GM18870 (cell line): ENCODE data around the gene CYTH4.

ENCODE experiments used
- ATAC-seq: cut with Tn5 transposase; IDR thresholded peaks from one replicate; pipeline ENCODE4 v1.9.1; 2021; ENCODE audit warnings: moderate library complexity; ENCODE audit not compliant: unreplicated experiment

The CYTH4 gene

DNA sequence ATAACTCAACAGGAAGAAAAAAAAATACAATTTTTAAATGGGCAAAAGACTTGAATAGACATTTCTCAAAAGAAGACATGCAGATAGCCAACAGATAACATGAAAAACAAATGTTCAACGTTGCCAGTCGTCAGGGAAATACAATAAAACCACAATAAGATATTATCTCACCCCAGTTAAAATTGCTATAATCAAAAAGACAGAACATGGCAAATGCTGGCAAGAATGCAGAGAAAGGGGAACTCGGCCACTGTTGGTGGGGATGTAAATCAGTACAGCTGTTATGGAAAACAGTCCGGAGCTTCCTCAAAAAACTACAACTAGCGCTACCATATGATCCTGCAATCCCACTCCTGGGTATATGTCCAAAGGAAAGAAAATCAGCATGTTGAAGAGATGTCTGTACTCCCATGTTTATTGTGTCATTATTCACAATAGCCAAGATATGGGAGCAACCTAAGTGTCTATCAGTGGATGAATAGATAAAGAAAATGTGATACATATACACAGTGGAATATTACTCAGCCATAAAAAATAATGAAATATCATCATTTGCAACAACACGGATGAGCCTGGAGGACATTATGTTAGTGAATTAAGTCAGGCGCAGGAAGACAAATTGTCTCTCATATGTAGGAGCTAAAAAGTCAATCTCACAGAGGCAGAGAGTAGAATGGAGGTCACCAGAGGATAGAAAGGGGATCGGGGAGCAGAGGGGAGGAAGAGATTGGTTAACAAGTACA is 12.2 kb upstream of the CYTH4 start:
- no peak for ATAC-seq

DNA sequence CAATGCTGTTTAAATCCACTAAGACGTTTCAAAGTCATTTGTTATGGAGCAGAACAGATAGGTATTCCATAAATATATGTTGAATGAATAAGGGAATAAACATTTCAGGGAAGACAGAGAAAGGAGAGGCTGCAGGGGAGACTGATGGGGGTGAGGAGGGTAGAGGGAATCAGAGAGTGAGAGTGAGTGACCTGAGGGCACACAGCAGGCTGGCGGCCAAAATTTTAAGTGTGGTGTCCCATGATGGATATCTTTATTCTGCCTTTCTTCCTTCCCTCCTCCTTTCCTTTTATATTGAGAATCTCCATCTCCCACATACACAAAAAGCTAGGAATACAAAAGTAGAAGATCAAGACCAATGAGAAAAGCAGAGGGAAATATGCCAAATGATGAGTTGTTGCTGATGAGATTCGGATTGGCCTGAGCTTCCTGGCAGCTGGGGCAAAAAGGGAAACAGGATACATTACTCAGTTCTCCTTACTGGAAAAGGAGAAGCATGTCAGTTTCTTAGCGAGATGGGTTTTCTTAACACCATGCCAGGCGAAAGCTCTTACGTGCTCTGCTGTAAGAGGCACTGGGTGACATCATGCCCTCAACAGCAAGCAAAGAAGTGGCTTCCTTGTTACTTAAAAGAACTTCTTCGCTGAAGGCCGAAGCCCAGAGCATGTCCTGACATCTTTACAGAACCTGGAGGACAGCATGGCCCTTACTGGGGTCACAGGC is 11.2 kb upstream of the CYTH4 start:
- no peak for ATAC-seq

DNA sequence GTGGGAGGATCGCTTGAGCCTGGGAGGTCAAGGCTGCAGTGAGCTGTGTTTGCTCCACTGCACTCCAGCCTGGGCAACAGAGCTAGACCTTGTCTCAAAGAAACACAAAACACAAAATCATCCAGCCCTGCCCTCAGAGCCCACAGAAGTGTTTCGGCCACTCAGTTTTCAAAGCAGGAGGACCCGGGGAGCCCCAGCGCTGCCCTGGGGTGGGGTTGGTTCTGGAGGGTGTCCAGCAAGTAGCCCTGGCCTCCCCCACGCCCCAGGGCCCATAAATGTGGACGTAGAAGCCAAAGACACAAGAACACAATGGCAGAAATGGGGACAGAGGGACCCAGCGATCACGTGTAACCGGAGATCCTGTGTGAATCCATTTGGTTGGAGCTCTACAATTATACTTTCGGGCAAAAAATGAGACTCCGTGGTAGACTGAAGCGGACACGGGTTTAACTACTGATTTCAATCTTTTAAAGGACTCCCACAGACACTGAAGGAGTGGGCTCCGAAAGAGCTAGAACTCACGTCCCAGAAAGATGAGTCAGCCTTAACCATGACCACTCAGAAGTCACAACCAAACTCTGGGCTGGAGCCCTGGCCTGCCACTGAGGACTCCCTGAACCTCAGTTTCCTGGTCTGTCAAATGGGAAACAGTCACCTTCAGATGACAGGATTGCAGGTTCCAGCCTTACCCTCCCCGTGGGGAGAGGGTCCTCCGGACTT is 9.0 kb upstream of the CYTH4 start:
- no peak for ATAC-seq

DNA sequence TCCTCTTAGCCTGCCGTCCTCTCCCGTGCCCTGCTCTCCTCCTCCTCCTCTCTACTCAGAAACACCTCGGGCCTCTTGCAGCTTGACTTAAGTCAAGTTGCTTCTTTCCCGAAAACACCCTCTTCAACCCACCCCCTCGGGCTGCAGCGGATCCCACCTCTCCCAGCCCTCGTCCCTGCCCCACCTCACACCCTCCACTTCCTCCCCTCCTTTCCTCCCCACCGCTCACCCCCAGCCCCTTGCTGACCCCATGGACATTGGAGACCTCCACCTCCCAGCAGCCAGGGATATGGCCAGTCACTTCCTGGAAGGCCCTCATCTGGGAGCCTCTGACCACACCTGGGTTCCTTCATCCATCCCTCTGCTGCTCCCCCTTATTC is 8.5 kb upstream of the CYTH4 start:
- ATAC-seq, result no peak

DNA sequence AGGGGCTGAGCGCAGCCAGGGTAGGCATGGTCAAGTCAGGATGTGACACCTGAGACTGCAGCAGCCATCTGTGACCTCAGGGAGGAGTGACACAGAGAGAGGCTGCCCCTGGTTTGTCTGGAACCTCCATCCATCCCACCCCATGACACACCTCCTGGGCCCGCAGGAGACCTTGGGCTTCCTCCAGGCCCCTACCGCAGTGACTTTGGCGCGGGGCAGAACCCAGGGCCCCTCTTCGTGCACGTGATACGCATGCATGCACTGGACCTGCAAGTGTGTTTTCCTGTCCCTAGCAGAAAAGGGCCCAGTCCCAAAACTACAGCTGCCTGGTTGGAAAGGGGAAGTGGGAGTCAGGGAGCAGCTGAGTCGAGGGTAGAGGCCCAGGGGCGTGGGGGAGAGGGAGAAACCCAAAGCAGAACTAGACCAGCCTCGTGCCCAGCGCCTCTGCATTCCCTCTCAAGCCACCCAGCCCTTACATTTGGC is 7.9 kb upstream of the CYTH4 start:
- no peak for ATAC-seq

DNA sequence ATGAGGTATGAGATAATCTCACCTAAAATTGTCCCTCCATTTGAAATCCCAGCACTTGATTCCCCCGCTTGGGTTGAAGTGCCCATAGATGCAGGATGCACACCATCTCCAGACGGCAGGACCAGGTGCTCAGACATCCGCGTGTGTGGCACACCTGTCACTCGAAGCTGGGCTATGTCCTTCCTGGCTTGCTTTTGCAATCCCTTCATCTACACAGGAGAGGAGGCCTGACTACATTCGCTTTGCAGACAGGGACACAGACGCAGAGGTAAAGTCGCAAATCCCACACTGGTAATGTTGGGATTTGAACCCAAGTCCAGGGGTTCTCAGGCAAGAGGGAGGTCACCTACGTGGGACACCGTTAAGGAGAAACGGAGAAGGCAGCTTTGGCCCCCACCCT is 7.2 kb upstream of the CYTH4 start:
- ATAC-seq, result no peak

DNA sequence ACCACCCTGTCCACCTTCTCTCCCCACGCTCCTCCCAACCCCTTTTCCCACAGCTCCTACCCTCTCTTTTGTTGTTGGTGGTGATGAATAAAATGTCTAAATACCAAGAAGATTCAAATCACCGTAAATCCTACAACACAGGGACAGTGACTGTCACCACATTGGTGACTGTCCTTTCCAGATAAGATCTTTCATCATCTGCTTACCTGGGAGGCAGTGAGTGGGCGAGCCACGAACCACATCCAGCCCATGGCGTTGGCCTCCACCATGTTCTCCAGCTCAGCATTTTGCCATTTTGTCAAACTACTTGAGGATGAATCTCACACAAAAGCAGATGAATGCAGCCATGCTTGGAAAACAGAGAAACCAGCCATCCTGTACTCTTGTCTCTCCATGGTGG is 6.7 kb upstream of the CYTH4 start:
- no peak for ATAC-seq

DNA sequence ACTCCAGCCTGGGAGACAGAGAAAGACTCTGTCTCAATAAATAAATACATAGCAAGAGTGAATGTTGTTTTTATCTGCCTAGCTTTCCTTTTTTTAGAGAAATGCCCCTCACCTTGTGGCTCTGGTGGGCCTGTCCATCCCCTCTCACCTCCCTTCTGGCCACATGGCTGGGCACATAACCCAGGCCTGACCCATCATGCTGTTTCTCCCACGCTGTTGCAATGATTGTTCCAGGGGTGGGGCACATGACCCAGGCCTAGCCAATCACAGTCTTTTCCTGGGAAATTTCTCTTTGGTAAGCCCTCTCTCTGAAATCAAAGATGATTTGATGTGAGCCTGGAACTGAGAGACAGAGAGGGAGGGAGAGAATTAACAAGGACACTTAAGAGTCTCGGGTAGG is 5.5 kb upstream of the CYTH4 start:
- ATAC-seq, result no peak

DNA sequence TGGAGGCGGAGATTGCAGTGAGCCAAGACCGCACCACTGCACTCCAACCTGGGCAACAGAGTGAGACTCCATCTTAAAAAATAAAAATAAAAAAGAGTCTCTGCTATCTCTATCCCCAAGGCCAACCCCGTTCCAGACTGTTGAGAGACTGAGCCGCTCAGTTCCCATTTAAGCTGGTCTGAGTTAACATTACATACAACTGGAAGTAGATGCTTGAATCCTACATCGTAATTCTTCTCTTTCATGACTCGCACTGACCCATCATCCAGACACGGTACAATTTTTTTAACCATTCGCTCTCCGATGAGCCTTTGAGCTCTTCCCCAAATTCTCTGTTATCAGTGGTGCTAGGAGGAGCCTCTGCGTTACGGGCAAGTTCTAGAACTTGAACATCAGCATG is 4.9 kb upstream of the CYTH4 start:
- ATAC-seq, result no peak

DNA sequence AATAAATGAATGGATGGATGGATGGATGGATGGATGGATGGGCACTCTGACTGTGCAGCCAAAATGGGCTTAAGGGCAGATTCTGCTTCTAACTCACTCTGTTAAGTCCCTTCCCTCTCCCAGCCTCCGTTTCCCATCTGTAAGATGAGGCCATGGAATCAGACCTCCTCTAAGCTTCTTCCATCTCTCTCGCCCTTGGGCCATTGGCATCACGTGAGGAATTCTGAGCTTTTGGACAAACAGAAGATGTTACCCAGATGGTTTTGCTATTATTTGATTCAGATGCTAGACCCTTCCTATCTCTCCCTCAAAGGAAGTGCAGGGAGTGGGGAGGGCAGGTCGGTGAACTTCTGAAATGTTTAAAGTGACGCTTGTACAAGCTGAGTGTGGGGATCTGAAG is 4.0 kb upstream of the CYTH4 start:
- ATAC-seq, result no peak

DNA sequence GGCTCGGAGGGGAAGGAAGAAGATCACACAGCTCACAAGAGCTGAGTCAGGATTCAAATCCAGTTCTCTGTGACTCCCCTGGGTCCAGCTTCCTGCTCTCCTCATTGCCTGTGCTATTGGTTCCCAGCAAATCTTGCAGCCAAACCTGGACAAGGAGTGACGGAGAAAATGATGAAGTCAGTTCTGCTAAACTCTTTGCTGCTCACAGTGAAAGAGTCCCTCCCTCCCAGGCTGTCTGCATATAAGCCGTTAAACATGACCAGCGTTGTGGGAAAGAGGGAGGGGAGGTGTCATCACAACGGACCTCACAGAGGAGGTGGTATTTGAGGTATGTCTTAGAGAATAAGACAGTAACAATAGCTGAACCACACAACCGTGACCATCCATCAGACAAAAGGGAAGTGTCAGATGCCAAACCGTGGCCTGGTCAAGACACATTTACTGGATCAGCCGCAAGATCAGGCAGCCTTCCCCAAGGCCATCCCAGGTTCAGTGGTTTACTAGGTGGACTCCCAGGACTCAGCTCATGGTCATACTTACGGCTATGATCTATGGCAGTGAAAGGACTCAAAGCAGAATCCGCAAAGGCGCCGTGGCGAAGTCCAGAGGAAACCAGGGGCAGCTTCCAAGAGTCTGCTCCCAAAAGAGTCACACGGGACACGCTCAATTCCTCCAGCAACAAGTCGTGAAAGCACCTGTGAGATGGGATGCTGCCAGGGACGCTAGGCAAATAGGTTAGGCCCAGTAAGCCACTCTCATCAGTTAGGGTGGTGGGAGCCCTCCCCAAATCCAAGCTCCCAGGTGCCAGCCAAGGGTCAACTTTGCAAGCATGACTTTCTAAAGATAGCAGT is 2.8 kb upstream of the CYTH4 start:
- no peak for ATAC-seq

DNA sequence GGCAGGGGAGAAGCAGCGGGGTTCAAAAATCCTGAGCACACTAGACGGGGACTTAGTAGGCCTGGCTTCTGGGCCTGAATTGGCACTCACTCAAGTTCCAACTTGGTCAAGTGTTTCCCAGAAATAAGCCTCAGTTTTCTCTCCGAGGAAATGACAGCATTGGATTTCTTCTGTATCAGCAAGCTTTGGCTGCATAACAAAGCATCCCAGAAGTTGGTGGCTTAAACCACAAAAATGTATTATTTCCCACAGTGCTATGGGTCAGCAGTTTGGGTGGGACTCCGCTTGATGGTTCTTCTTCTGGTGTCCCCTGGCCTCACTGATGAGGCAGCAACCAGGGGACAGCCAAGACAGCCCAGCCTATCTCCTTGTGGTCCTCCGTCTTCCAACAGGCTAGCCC is 1.6 kb upstream of the CYTH4 start:
- no peak for ATAC-seq

DNA sequence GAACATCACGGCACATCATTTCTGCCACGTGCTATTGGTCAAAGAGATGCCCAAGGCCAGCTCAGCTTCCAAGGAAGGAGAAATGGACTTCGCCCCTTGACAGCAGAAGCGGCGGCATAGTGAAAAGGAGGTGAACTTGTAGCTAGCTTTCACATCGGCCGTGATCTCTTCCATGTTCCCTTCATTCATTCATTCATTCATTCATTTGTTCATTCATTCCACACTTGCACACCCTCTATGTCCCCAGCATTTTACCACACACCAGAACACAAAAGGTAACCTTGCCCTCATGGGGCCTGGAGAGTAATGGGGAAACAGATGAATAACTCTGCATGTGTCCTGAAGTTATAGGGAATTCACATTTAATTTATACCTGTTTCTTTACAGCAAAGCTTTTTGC is 1.1 kb upstream of the CYTH4 start:
- ATAC-seq, result no peak

DNA sequence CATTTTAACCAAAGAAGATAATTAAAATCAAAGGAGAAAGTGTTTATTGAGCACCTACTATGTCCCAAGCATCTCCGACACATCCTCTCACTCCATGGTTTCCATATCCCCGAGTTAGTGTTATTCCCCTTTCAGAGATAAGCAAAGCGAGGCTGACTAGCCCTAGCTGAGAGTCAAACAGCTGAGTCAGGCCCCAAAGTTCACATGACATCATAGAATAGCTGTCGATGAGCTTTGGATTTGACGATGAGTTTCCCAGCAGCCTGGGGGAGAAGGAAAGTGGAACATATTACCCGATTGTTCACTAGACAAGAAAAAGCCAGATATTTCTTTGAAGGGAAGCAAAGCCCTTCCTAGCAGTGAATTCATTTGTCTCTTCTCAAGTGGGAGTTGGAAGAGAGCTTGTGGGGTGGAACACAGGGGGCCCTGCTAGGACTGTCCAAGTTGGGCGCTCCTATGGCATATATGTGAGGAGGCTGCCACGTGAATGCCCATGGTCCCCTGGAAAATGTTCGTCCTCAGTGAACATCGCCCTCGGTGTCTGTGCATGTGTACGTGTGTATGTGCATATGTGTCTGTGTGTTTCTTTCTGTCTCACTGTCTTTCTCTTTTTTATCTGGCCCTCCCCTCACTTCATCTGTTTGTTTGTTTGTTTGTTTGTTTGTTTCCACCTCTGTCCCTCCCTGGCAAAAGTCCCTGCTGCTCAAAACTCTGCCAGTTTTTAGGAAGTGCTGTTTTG is 493 bp upstream of the CYTH4 start:
- no peak for ATAC-seq

DNA sequence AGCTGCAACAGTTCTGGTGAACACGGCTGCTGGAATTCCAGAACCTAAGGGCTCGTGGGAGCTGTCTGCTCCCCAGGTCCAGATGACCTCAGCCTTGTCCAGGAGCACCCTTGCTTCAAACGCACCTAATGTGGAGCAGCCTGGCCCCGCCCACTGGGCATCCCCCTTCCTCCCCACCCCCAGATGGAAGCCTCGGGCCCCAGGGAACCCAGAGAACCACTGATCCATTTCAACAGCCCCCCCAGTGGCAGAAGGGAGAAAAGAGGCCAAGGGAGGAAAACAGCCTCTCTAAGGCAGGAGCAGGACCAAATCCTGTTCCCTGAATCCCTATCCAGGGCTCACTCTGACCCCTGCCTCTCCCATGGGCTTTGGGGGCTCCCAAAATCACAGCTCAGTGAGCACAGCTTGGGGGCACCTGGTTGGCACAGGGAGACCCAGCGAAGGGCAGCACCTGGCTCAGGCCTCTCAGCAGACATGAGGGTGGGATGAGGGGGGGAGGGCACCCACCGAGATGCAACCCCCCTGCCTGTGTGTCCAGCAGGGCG is 1.2 kb downstream of the CYTH4 start:
- ATAC-seq, result no peak

DNA sequence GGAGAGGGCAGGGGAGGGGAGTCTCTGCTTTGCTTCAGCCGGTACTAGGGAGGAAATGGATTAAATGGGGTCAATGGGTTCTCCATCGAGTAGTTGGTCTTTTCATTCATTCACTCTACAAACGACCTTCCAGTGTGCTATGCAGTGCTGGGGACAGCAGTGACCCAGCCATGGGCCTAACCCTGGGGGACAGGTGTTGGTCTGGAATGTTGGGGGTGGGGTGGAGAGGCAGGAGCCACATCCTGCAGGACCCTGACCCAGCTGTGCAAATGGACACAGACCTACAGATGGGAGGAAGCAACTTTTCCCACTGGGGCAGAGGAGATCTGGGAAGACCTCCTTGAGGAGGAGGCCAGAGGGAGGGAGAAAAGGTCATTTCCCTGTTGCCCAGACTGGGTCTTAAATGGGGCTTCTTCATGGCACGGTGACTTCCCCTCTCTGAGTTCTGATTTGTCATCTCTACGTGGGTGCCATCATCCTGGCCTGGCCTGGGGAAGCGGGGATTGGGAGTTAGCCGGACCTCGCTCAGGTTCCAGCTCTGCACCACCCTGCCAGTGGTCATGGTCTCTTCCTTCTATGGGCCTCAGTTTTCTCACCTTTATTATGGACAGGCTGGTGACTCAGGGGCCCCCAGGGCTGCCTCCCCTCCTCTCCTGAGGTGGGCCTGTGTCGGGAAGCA is 2.0 kb downstream of the CYTH4 start:
- no peak for ATAC-seq

DNA sequence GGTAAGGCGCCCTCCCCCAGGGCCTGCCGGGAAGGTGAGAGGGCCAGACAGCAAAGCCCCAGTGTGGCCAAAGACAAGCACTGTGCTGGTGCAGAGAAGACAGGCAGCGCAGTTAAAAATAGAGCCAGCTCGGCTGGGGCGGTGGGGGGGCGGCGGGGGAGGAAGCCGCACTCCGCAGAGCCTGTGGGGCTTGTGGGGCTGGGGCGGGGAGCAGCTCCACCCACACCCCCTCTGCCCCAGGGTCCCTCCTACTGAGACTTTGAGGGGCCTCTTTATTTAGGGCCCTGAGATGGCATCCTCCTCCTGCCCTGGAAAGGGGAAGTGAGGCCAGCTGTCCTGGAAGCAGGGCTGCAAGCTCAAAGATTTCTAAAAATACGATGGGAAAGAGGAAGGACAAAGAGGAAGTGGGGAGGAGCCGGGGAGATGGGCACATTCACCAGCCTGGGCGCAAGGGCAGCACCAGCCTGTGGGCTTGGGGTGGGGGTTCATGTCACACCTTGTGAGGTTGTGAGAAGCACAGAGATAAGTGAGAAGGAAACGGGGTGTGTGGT is 2.6 kb downstream of the CYTH4 start:
- no peak for ATAC-seq

DNA sequence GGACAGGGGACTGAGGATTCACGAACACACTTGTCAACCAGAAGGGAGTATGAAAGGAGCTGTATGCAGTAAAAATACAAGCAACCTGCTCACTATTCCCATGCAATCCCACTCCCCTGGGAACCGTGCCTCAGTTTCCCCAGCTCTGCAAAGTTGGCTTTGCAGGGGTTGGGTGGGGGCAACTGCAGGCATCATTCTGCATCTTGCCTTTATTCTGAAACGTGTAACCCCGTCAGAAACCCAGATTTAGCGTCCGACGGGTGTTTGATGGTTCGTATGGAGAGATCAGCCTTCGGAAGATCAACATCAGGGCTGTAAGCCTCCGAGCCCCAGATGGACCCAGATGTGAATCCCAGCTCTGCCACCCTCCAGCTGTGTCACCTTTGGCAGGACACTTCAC is 3.6 kb downstream of the CYTH4 start:
- no peak for ATAC-seq

DNA sequence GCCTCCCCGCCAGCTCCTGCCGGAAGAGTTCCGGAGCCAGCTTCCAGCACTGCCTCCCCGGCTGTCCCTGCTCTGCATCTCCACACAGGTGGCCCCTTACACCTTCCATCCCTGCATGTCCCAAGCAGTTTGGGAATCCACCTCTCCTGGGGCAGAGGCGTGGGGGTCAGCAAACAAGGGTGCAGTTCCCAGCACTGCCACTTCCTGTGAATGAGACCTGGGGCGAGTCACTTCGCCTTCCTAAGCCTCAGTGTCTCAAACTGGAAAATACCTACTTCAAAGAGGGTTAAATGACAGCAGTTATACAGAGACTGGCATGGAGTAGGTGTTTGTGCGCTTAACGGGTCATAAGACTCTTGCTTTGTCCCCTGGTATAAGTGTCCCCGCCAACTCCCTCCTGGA is 5.2 kb downstream of the CYTH4 start:
- ATAC-seq, result no peak
